OCI-LY1 (cell line): ENCODE data around the gene DDX27.

Experiments
- H2AFZ ChIP-seq: fragments of 200-600 bp; sonication (generic), shearing (Covaris generic); 2 replicates; pipeline ENCODE4 v1.6.0; 2014; ENCODE audit warnings: antibody characterized with exemption, mild to moderate bottlenecking, low read length
- H3F3A ChIP-seq: fragments of 200-600 bp; sonication (generic), shearing (Covaris generic); 2 replicates; pipeline ENCODE4 v1.6.0; 2014; ENCODE audit warnings: mild to moderate bottlenecking, antibody characterized with exemption, low read length, moderate library complexity; ENCODE audit not compliant: insufficient read depth
- H3K27ac ChIP-seq: fragments of 200-600 bp; sonication (generic); 2 replicates; pipeline ENCODE4 v1.5.1; 2014; ENCODE audit warnings: low read length, mixed run types, mild to moderate bottlenecking, low read depth; ENCODE audit not compliant: poor library complexity, severe bottlenecking
- H3K27me3 ChIP-seq: fragments of 200-600 bp; sonication (generic); 2 replicates; pipeline ENCODE4 v1.6.0; 2014; ENCODE audit warnings: antibody characterized with exemption, mild to moderate bottlenecking, low read length, moderate library complexity; ENCODE audit not compliant: insufficient read depth
- H3K36me3 ChIP-seq: fragments of 200-600 bp; sonication (generic); 2 replicates; pipeline ENCODE4 v1.6.1; 2014; ENCODE audit warnings: mild to moderate bottlenecking, antibody characterized with exemption, low read length, moderate library complexity, mixed read lengths; ENCODE audit not compliant: insufficient read depth
- H3K4me1 ChIP-seq: fragments of 200-600 bp; sonication (generic); 2 replicates; pipeline ENCODE4 v1.5.1; 2014; ENCODE audit warnings: mild to moderate bottlenecking, low read length, moderate library complexity; ENCODE audit not compliant: insufficient read depth, severe bottlenecking
- H3K4me2 ChIP-seq: fragments of 200-600 bp; sonication (generic), shearing (Covaris generic); 2 replicates; pipeline ENCODE4 v1.6.1; 2014; ENCODE audit warnings: low read length
- H3K4me3 ChIP-seq: fragments of 200-600 bp; sonication (generic); 2 replicates; pipeline ENCODE4 v1.5.1; 2014; ENCODE audit warnings: low read length, low read depth, mild to moderate bottlenecking, mixed read lengths; ENCODE audit not compliant: poor library complexity, severe bottlenecking
- H3K79me2 ChIP-seq: fragments of 200-600 bp; shearing (Covaris generic); 2 replicates; pipeline ENCODE4 v1.6.1; 2016; ENCODE audit warnings: mixed run types, low read length, mixed read lengths; ENCODE audit not compliant: insufficient read depth
- H3K9ac ChIP-seq: fragments of 200-600 bp; sonication (generic), shearing (Covaris generic); 2 replicates; pipeline ENCODE4 v1.6.1; 2014; ENCODE audit warnings: mild to moderate bottlenecking, low read length, mixed read lengths
- H3K9me2 ChIP-seq: fragments of 200-600 bp; sonication (generic), shearing (Covaris generic); 2 replicates; pipeline ENCODE4 v1.6.1; 2014; ENCODE audit warnings: low read depth, mild to moderate bottlenecking, low read length, mixed read lengths
- H3K9me3 ChIP-seq: fragments of 200-600 bp; shearing (Covaris generic); 2 replicates; pipeline ENCODE4 v1.6.1; 2014; ENCODE audit warnings: low read length, mixed read lengths
- H4K20me1 ChIP-seq: fragments of 200-600 bp; sonication (generic), shearing (Covaris generic); 2 replicates; pipeline ENCODE4 v1.6.0; 2016; ENCODE audit warnings: mild to moderate bottlenecking, low read length; ENCODE audit not compliant: insufficient read depth
- CTCF ChIP-seq: fragments of 200-600 bp; sonication (generic), shearing (Covaris generic); IDR thresholded peaks from 2 replicates; pipeline ENCODE4 v1.5.1; 2017; ENCODE audit warnings: mild to moderate bottlenecking, antibody characterized with exemption, low read length, moderate library complexity, mixed read lengths
- EZH2 ChIP-seq: fragments of 200-600 bp; sonication (generic), shearing (Covaris generic); IDR thresholded peaks from 2 replicates; pipeline ENCODE4 v1.8.0; 2017; ENCODE audit warnings: borderline replicate concordance, mixed run types, mild to moderate bottlenecking, antibody characterized with exemption, low read length, moderate library complexity, mixed read lengths

DDX27 gene

GRCh38 chr20:49286689-49287551 is 67.7 kb downstream of the DDX27 start:
- peaks cover 38% of the 10 kb centered on the region for H3F3A ChIP-seq
- peak overlapping the region; percentile 6 for H3K4me3 ChIP-seq
- H3K9ac ChIP-seq: no peak overlapping the region
- H3K36me3 ChIP-seq: peaks cover 100% of the 10 kb centered on the region
- H3K27ac ChIP-seq: no peak overlapping the region
- H2AFZ ChIP-seq: no peak overlapping the region
- no peak overlapping the region; the same call in 1 of the 2 replicates for H3K4me2 ChIP-seq
- H3K9me2 ChIP-seq: no peaks in the 10 kb centered on the region
- no peaks in the 10 kb centered on the region for H3K27me3 ChIP-seq
- peaks cover 16% of the 10 kb centered on the region for H3K79me2 ChIP-seq
- peaks cover 6% of the 10 kb centered on the region for H3K9me3 ChIP-seq
- H4K20me1 ChIP-seq: no peaks in the 10 kb centered on the region
- TF ChIP-seq CTCF: no peak
- TF ChIP-seq EZH2: no peak
- H3K4me1 ChIP-seq: peaks cover 29% of the 10 kb centered on the region

- Histone ChIP-seq H3K4me3 (no peak overlapping the region), H3K36me3 (peaks cover 97% of the 10 kb centered on the region), H3K4me2 (no peak overlapping the region), H3F3A (peaks cover 38% of the 10 kb centered on the region), H3K9me2 (no peaks in the 10 kb centered on the region), H3K27ac (no peak overlapping the region), H3K9me3 (peaks cover 6% of the 10 kb centered on the region), H4K20me1 (no peaks in the 10 kb centered on the region), H3K4me1 (peaks cover 21% of the 10 kb centered on the region), H3K79me2 (peaks cover 12% of the 10 kb centered on the region), H3K9ac (no peak overlapping the region), H3K27me3 (no peaks in the 10 kb centered on the region), H2AFZ (no peak overlapping the region)
- TF ChIP-seq EZH2 (no peak), CTCF (no peak)
Observed at GRCh38 chr20:49287555-49288249, 68.5 kb downstream of the DDX27 start.

- Histone ChIP-seq H3K9ac (no peak overlapping the region), H3K9me2 (no peaks in the 10 kb centered on the region), H3K36me3 (peaks cover 91% of the 10 kb centered on the region), H3F3A (peaks cover 38% of the 10 kb centered on the region), H4K20me1 (no peaks in the 10 kb centered on the region), H2AFZ (no peak overlapping the region), H3K27ac (no peak overlapping the region), H3K4me3 (no peak overlapping the region), H3K27me3 (no peaks in the 10 kb centered on the region), H3K79me2 (peaks cover 6% of the 10 kb centered on the region), H3K4me1 (peaks cover 15% of the 10 kb centered on the region), H3K9me3 (peaks cover 6% of the 10 kb centered on the region), H3K4me2 (no peak overlapping the region)
- TF ChIP-seq CTCF (no peak), EZH2 (no peak)
Observed at GRCh38 chr20:49288250-49288751, 69.1 kb downstream of the DDX27 start.
